Mesodermal cell (in vitro differentiated cells): Measurements from ENCODE around the gene TCF25.

Experiments
- H3K27ac ChIP-seq: 2 replicates; pipeline ENCODE4 v1.7.0; 2013; ENCODE audit warnings: mild to moderate bottlenecking, low read depth, low read length, moderate library complexity; ENCODE audit not compliant: severe bottlenecking
- H3K36me3 ChIP-seq: 2 replicates; pipeline ENCODE4 v1.7.1; 2013; ENCODE audit warnings: mild to moderate bottlenecking, low read length, moderate library complexity; ENCODE audit not compliant: control insufficient read depth, insufficient read depth
- H3K4me1 ChIP-seq: one replicate; pipeline ENCODE4 v1.7.1; 2013; ENCODE audit warnings: mild to moderate bottlenecking, low read length; ENCODE audit not compliant: insufficient read depth, control insufficient read depth, poor library complexity, severe bottlenecking
- H3K4me3 ChIP-seq: 2 replicates; pipeline ENCODE4 v1.7.0; 2013; ENCODE audit warnings: low read length, control low read depth, mild to moderate bottlenecking; ENCODE audit not compliant: insufficient read depth, poor library complexity, severe bottlenecking; ENCODE audit errors: extremely low read depth
- H3K9me3 ChIP-seq: 2 replicates; pipeline ENCODE4 v1.7.1; 2013; ENCODE audit warnings: mild to moderate bottlenecking, low read length, moderate library complexity; ENCODE audit not compliant: control insufficient read depth
- WGBS, 2 experiments: methylation state at CpG; one replicate each; pipeline ENCODE4 v1.1.5; 2013; ENCODE audit warnings: missing lambda C conversion rate in 2 of 2; ENCODE audit not compliant: insufficient coverage in 2 of 2; 5-methylcytosine and 5-hydroxymethylcytosine counted together

The TCF25 gene

GRCh38 chr16:89936034-89936433, 62.6 kb downstream of the TCF25 start:
- WGBS, 2 experiments, result 91 to 92% methylated on average over 9 to 10 of the region's 13 CpGs
- no peak overlapping the region for H3K27ac ChIP-seq
- no peaks in the 10 kb centered on the region for H3K9me3 ChIP-seq
- H3K4me3 ChIP-seq, result no peak overlapping the region
- no peaks in the 10 kb centered on the region for H3K4me1 ChIP-seq
- H3K36me3 ChIP-seq, result peaks cover 53% of the 10 kb centered on the region

- Histone ChIP-seq H3K4me1 (no peaks in the 10 kb centered on the region), H3K4me3 (no peak overlapping the region), H3K36me3 (peaks cover 48% of the 10 kb centered on the region), H3K9me3 (no peaks in the 10 kb centered on the region), H3K27ac (no peak overlapping the region)
- WGBS, 2 experiments, result 96% methylated on average over 12 to 14 of the region's 14 CpGs
Measured at GRCh38 chr16:89936508-89936907, 63.1 kb downstream of the TCF25 start.

GRCh38 chr16:89936981-89937380, 63.6 kb downstream of the TCF25 start:
- no peak overlapping the region for H3K4me3 ChIP-seq
- H3K27ac ChIP-seq, result no peak overlapping the region
- H3K4me1 ChIP-seq, result no peaks in the 10 kb centered on the region
- H3K9me3 ChIP-seq, result no peaks in the 10 kb centered on the region
- 93 to 96% methylated on average over 15 to 18 of the region's 20 CpGs for WGBS, 2 experiments
- peaks cover 44% of the 10 kb centered on the region for H3K36me3 ChIP-seq

GRCh38 chr16:89938175-89938885, 64.9 kb downstream of the TCF25 start:
- 82 to 86% methylated on average over 16 to 18 of the region's 21 CpGs for WGBS, 2 experiments
- Histone ChIP-seq H3K9me3 (no peaks in the 10 kb centered on the region), H3K4me1 (no peaks in the 10 kb centered on the region), H3K27ac (no peak overlapping the region), H3K4me3 (no peak overlapping the region), H3K36me3 (peaks cover 37% of the 10 kb centered on the region)

- Histone ChIP-seq H3K36me3 (peaks cover 6% of the 10 kb centered on the region), H3K4me1 (no peaks in the 10 kb centered on the region), H3K4me3 (no peak overlapping the region), H3K9me3 (no peaks in the 10 kb centered on the region), H3K27ac (no peak overlapping the region)
- WGBS, 2 experiments, result 83 to 90% methylated on average over 4 to 5 of the region's 5 CpGs
Measured at GRCh38 chr16:89944773-89945172, 71.4 kb downstream of the TCF25 start.

- Histone ChIP-seq H3K4me3 (no peak overlapping the region), H3K9me3 (no peaks in the 10 kb centered on the region), H3K36me3 (peaks cover 6% of the 10 kb centered on the region), H3K4me1 (no peaks in the 10 kb centered on the region), H3K27ac (no peak overlapping the region)
- 100% methylated on average over 3 of the region's 7 CpGs; no CpG with 5 or more reads in 1 of the 2 experiments for whole genome bisulfite sequencing, 2 experiments
Measured at GRCh38 chr16:89945654-89946053, 72.3 kb downstream of the TCF25 start.

GRCh38 chr16:89946515-89946914, 73.1 kb downstream of the TCF25 start:
- H3K36me3 ChIP-seq, result peaks cover 6% of the 10 kb centered on the region
- H3K4me3 ChIP-seq, result no peak overlapping the region
- WGBS, 2 experiments, result 88 to 92% methylated on average over 2 to 4 of the region's 5 CpGs
- H3K4me1 ChIP-seq, result no peaks in the 10 kb centered on the region
- no peaks in the 10 kb centered on the region for H3K9me3 ChIP-seq
- no peak overlapping the region for H3K27ac ChIP-seq

- H3K9me3 ChIP-seq, result no peaks in the 10 kb centered on the region
- no peak overlapping the region for H3K27ac ChIP-seq
- H3K36me3 ChIP-seq, result peaks cover 9% of the 10 kb centered on the region
- WGBS, 2 experiments, result 29 to 37% methylated on average over 40 to 46 of the region's 55 CpGs
- H3K4me3 ChIP-seq, result peak overlapping the region; percentile 57
- H3K4me1 ChIP-seq, result no peaks in the 10 kb centered on the region
Measured at GRCh38 chr16:89949121-89949742, 75.8 kb downstream of the TCF25 start.

- WGBS, 2 experiments, result 85 to 92% methylated on average over 11 to 12 of the region's 12 CpGs
- Histone ChIP-seq H3K4me3 (peak overlapping the region; percentile 57), H3K4me1 (no peaks in the 10 kb centered on the region)
Measured at GRCh38 chr16:89949756-89950155, 76.4 kb downstream of the TCF25 start.

GRCh38 chr16:89951509-89951908, 78.1 kb downstream of the TCF25 start:
- Histone ChIP-seq H3K27ac (no peak overlapping the region), H3K4me1 (no peaks in the 10 kb centered on the region), H3K9me3 (no peaks in the 10 kb centered on the region), H3K36me3 (peaks cover 27% of the 10 kb centered on the region), H3K4me3 (no peak overlapping the region)
- 93 to 95% methylated on average over 4 to 5 of the region's 5 CpGs for WGBS, 2 experiments

More at GRCh38 chr16:89949756-89950155, 76.4 kb downstream of the TCF25 start:
- no peaks in the 10 kb centered on the region for H3K9me3 ChIP-seq
- peaks cover 14% of the 10 kb centered on the region for H3K36me3 ChIP-seq
- no peak overlapping the region for H3K27ac ChIP-seq

- Histone ChIP-seq H3K4me1 (no peaks in the 10 kb centered on the region), H3K4me3 (no peak overlapping the region), H3K27ac (no peak overlapping the region), H3K36me3 (peaks cover 33% of the 10 kb centered on the region), H3K9me3 (no peaks in the 10 kb centered on the region)
- 97 to 98% methylated on average over 9 to 12 of the region's 12 CpGs for WGBS, 2 experiments
Measured at GRCh38 chr16:89952049-89952448, 78.7 kb downstream of the TCF25 start.
